ENCODE results near the gene SEPTIN1. TPM values are rescaled to one million over a fixed set of nuclear protein-coding genes. Genes with fewer than 3 reads are reported as not detected.

The SEPTIN1 gene
- total RNA-seq, 1 donor from 2014 or later: not detected

GRCh38 chr16:30375864-30376263 is 6.5 kb downstream of the SEPTIN1 start:
- DNase-seq: no peak

- no peak for DNase-seq
Observed at GRCh38 chr16:30374538-30374937, 7.8 kb downstream of the SEPTIN1 start, which contains the start of gene MYL11. Gene MYL11, plus strand, starts transcription at chr16:30374802. Its CDS starts 56 bp downstream, at chr16:30374858.

GRCh38 chr16:30372725-30373124 is 9.6 kb downstream of the SEPTIN1 start:
- no peak for DNase-seq

- DNase-seq: no peak
Observed at GRCh38 chr16:30372038-30372712, 10.2 kb downstream of the SEPTIN1 start.

GRCh38 chr16:30371248-30371816 is 11.0 kb downstream of the SEPTIN1 start:
- no peak for DNase-seq

- peak; percentile 100 for DNase-seq
Observed at GRCh38 chr16:30370456-30371247, 11.7 kb downstream of the SEPTIN1 start, which contains the start of gene TBC1D10B. Gene TBC1D10B, minus strand, starts transcription at chr16:30370494. Its CDS starts 311 bp downstream, at chr16:30370183.

GRCh38 chr16:30369938-30370455 is 12.4 kb downstream of the SEPTIN1 start:
- DNase-seq: no peak

GRCh38 chr16:30369091-30369937 is 13.0 kb downstream of the SEPTIN1 start:
- DNase-seq: peak; percentile 33

GRCh38 chr16:30368792-30369090 is 13.6 kb downstream of the SEPTIN1 start:
- no peak for DNase-seq

GRCh38 chr16:30368122-30368791 is 14.1 kb downstream of the SEPTIN1 start:
- peak; percentile 56 for DNase-seq

GRCh38 chr16:30367349-30368009 is 14.9 kb downstream of the SEPTIN1 start:
- DNase-seq: no peak

GRCh38 chr16:30366511-30366910 is 15.8 kb downstream of the SEPTIN1 start:
- DNase-seq: no peak

GRCh38 chr16:30365200-30365599 is 17.2 kb downstream of the SEPTIN1 start:
- no peak for DNase-seq

- no peak for DNase-seq
Observed at GRCh38 chr16:30361180-30361579, 21.2 kb downstream of the SEPTIN1 start.

- DNase-seq: no peak
Observed at GRCh38 chr16:30359871-30360170, 22.5 kb downstream of the SEPTIN1 start.

- DNase-seq: no peak
Observed at GRCh38 chr16:30358990-30359870, 23.1 kb downstream of the SEPTIN1 start.

- no peak for DNase-seq
Observed at GRCh38 chr16:30358577-30358936, 23.8 kb downstream of the SEPTIN1 start.

GRCh38 chr16:30357715-30358576 is 24.4 kb downstream of the SEPTIN1 start:
- DNase-seq: no peak

- DNase-seq: no peak
Observed at GRCh38 chr16:30357085-30357714, 25.2 kb downstream of the SEPTIN1 start.
